Measurements from ENCODE around the gene CACNA1F. TPM values are rescaled to one million over a fixed set of nuclear protein-coding genes. Genes with fewer than 3 reads are reported as not detected.
A peak's percentile ranks its signal among the peaks of the same experiment; 100 is the strongest.

CACNA1F gene
- total and polyA plus RNA-seq, 9 of the 15 experiments (the other 6 are each of a cell fraction or from before 2014, with no cell fraction given), result under 0.01 to 0.41 (median 0.03) TPM; not detected in 3

GRCh38 chrX:49177338-49177833 is 55.8 kb downstream of the CACNA1F start (continued):
- TF ChIP-seq FOXP1 (CRISPR knock-in tag; IDR thresholded peaks at IDR 0.05), result no peak
- no peak for TF ChIP-seq MEIS2 (IDR thresholded peaks at IDR 0.05; ENCODE audit: partially characterized antibody)
- TF ChIP-seq ZNF766 (CRISPR knock-in tag; conservative IDR thresholded peaks at IDR 0.05), result no peak

- no peak overlapping the region for H2AFZ ChIP-seq (ENCODE audit: low read depth, low read length)
- in situ Hi-C loops (cut with MboI), result no loop called here
- FAIRE-seq (no peak), DNase-seq (ENCODE audit: extremely low read depth in 1 of 4, low spot score in 3 of 4) (peak in 1 of 4 experiments; percentile 36), ATAC-seq (no peak)
- H3K79me2 ChIP-seq (ENCODE audit: control insufficient read depth, insufficient read depth, low read length), result peaks cover 30% of the 10 kb centered on the region
- peaks cover 33 to 59% of the 10 kb centered on the region in 2 experiments for H3K4me1 ChIP-seq (replicated peaks in 1 of 2; ENCODE audit: control insufficient read depth in 2 of 2, insufficient read depth in 2 of 2, low read length in 2 of 2)
- 81% methylated on average over 14 of the region's 27 CpGs for WGBS (ENCODE audit: insufficient coverage, low coverage, missing lambda C conversion rate)
- ChIA-PET CTCF (ENCODE audit: low intra/inter-chr PET ratio) (no interaction called here), POLR2A (interaction anchor here (0.6 to 1.4 kb wide), 2 partner anchors 9 to 59 kb away, joined by 3 read pairs; no protein-coding TSS in a partner anchor)
- no peaks in the 10 kb centered on the region for H3K9me3 ChIP-seq (replicated peaks; ENCODE audit: control insufficient read depth, insufficient read depth, low read depth, low read length)
- H3K4me2 ChIP-seq (ENCODE audit: insufficient read depth, low read length), result no peak overlapping the region
- no TSS peak for BruUV-seq (replicated peaks)
- peak overlapping the region; percentile 26; the same call in 1 of the 3 replicates for H3K27ac ChIP-seq (ENCODE audit: extremely low read depth, low read depth, low read length)
- H3K4me3 ChIP-seq, result no peak overlapping the region
- H3K9ac ChIP-seq (ENCODE audit: insufficient read depth in 1 of 2, low read depth in 2 of 2, low read length in 2 of 2), result peak overlapping the region in 1 of 2 experiments; percentile 74; a peak in 2 of 4 replicates
- peaks cover 78% of the 10 kb centered on the region; the same call in 2 of the 3 replicates for H3K36me3 ChIP-seq (ENCODE audit: control insufficient read depth, insufficient read depth, low read length)
- intact Hi-C loops (cut with micrococcal nuclease), result loop anchor here (5.0 to 10.0 kb wide), 3 partner anchors 134 to 372 kb away; partner anchors contain the start of genes HDAC6, OTUD5 and TFE3
- H3K9me1 ChIP-seq (ENCODE audit: control insufficient read depth, insufficient read depth, low read length), result peaks cover 3% of the 10 kb centered on the region
- H4K20me1 ChIP-seq (replicated peaks; ENCODE audit: control insufficient read depth, insufficient read depth, low read length), result no peaks in the 10 kb centered on the region; the same call in 1 of the 2 replicates
- no peaks in the 10 kb centered on the region for H3K27me3 ChIP-seq (ENCODE audit: control insufficient read depth in 2 of 2, insufficient read depth in 2 of 2, low read length in 2 of 2)
- TF ChIP-seq ZNF280B (CRISPR knock-in tag; IDR thresholded peaks at IDR 0.05) (no peak), NEUROD1 (IDR thresholded peaks at IDR 0.05; ENCODE audit: borderline replicate concordance, low read depth, low read length, partially characterized antibody) (no peak), ESRRA (IDR thresholded peaks at IDR 0.05; ENCODE audit: borderline replicate concordance, low read depth) (no peak), HLTF (IDR thresholded peaks at IDR 0.05) (no peak), ILK (tag; IDR thresholded peaks at IDR 0.05; ENCODE audit: borderline replicate concordance, low read depth) (no peak), POLR2B (IDR thresholded peaks at IDR 0.05; ENCODE audit: low read depth, partially characterized antibody) (peak; percentile 49), HDAC6 (IDR thresholded peaks at IDR 0.05; ENCODE audit: low read depth, low read length) (no peak)
- TF ChIP-seq, protein P1, sequence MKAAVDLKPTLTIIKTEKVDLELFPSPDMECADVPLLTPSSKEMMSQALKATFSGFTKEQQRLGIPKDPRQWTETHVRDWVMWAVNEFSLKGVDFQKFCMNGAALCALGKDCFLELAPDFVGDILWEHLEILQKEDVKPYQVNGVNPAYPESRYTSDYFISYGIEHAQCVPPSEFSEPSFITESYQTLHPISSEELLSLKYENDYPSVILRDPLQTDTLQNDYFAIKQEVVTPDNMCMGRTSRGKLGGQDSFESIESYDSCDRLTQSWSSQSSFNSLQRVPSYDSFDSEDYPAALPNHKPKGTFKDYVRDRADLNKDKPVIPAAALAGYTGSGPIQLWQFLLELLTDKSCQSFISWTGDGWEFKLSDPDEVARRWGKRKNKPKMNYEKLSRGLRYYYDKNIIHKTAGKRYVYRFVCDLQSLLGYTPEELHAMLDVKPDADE (conservative IDR thresholded peaks at IDR 0.05; ENCODE audit: control insufficient read depth, low read depth, low read length), result 0 out of 2 replicates have a peak, but pooled peaks have one; percentile 29
- TF ChIP-seq, protein P2, sequence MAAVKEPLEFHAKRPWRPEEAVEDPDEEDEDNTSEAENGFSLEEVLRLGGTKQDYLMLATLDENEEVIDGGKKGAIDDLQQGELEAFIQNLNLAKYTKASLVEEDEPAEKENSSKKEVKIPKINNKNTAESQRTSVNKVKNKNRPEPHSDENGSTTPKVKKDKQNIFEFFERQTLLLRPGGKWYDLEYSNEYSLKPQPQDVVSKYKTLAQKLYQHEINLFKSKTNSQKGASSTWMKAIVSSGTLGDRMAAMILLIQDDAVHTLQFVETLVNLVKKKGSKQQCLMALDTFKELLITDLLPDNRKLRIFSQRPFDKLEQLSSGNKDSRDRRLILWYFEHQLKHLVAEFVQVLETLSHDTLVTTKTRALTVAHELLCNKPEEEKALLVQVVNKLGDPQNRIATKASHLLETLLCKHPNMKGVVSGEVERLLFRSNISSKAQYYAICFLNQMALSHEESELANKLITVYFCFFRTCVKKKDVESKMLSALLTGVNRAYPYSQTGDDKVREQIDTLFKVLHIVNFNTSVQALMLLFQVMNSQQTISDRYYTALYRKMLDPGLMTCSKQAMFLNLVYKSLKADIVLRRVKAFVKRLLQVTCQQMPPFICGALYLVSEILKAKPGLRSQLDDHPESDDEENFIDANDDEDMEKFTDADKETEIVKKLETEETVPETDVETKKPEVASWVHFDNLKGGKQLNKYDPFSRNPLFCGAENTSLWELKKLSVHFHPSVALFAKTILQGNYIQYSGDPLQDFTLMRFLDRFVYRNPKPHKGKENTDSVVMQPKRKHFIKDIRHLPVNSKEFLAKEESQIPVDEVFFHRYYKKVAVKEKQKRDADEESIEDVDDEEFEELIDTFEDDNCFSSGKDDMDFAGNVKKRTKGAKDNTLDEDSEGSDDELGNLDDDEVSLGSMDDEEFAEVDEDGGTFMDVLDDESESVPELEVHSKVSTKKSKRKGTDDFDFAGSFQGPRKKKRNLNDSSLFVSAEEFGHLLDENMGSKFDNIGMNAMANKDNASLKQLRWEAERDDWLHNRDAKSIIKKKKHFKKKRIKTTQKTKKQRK (IDR thresholded peaks at IDR 0.05; ENCODE audit: borderline replicate concordance, low read depth, low read length), result no peak
Measured at GRCh38 chrX:49176421-49177326, 56.5 kb downstream of the CACNA1F start.
